ENCODE results near the gene VPS26C. TPM values are rescaled to one million over a fixed set of nuclear protein-coding genes. Genes with fewer than 3 reads are reported as not detected.
"Not testable (repeated sequence)": the region's sequence is repeated elsewhere in the genome, so short reads cannot be mapped to it uniquely, and the experiment has no call there.

The VPS26C gene
- total RNA-seq, 1 donor from 2014 or later = 44.3 TPM

DNA sequence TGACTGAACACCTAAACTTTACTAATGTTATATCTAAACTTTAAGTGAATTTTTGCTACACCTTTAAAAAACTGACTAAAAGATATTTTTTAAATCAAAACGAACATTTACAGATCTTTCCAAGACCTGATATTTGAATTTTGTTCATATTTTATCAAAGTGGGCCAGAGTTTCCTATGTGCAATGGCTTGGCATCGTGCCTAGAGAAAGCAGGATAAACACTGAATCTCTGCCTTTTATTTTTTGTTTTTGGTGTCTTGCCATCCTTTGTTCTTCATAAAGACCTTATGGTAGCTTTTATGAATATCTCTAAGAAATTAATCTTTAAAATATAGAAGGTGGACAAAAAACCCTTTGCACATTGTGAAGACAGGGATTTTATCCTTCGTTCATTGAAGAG is 25.8 kb upstream of the VPS26C start:
- TF ChIP-seq, protein P1, sequence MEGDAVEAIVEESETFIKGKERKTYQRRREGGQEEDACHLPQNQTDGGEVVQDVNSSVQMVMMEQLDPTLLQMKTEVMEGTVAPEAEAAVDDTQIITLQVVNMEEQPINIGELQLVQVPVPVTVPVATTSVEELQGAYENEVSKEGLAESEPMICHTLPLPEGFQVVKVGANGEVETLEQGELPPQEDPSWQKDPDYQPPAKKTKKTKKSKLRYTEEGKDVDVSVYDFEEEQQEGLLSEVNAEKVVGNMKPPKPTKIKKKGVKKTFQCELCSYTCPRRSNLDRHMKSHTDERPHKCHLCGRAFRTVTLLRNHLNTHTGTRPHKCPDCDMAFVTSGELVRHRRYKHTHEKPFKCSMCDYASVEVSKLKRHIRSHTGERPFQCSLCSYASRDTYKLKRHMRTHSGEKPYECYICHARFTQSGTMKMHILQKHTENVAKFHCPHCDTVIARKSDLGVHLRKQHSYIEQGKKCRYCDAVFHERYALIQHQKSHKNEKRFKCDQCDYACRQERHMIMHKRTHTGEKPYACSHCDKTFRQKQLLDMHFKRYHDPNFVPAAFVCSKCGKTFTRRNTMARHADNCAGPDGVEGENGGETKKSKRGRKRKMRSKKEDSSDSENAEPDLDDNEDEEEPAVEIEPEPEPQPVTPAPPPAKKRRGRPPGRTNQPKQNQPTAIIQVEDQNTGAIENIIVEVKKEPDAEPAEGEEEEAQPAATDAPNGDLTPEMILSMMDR (IDR thresholded peaks at IDR 0.05) = no peak
- Mint-ChIP-seq H3K4me3 (ENCODE audit: unreplicated experiment) (no peak overlapping the region), H3K36me3 (ENCODE audit: low read depth) (no peaks in the 10 kb centered on the region), H3K27ac (ENCODE audit: unreplicated experiment) (no peak overlapping the region), H3K9me3 (ENCODE audit: low read depth) (no peaks in the 10 kb centered on the region), H3K27me3 (ENCODE audit: low read depth) (no peaks in the 10 kb centered on the region), H3K4me1 (ENCODE audit: low read depth) (peaks cover 22% of the 10 kb centered on the region)
- DNase-seq (ENCODE audit: low spot score) = no peak

DNA sequence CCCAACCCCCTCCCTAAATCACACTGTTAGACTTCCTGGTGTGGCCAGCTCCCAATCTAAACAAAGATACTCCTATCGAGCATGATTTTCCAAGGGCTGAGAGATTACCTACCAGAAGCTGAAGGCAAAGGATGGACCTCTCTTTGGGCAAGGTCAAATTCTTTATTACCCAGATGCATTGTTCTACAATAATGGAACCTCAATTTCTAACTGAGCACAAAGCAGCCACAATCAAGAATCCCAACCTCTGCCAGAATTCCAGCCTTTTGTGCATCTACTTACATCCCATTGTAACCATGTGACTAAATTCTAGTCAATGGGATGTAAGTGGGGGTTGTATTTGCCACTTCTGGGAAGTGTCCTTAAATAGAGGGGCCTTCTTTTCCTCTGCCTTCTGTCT is 24.9 kb upstream of the VPS26C start:
- Mint-ChIP-seq H3K9me3 (ENCODE audit: low read depth) (no peaks in the 10 kb centered on the region), H3K4me3 (ENCODE audit: unreplicated experiment) (no peak overlapping the region), H3K36me3 (ENCODE audit: low read depth) (no peaks in the 10 kb centered on the region), H3K4me1 (ENCODE audit: low read depth) (peaks cover 22% of the 10 kb centered on the region), H3K27me3 (ENCODE audit: low read depth) (no peaks in the 10 kb centered on the region), H3K27ac (ENCODE audit: unreplicated experiment) (no peak overlapping the region)
- DNase-seq (ENCODE audit: low spot score) = no peak
- TF ChIP-seq, protein P1 (IDR thresholded peaks at IDR 0.05) = no peak

DNA sequence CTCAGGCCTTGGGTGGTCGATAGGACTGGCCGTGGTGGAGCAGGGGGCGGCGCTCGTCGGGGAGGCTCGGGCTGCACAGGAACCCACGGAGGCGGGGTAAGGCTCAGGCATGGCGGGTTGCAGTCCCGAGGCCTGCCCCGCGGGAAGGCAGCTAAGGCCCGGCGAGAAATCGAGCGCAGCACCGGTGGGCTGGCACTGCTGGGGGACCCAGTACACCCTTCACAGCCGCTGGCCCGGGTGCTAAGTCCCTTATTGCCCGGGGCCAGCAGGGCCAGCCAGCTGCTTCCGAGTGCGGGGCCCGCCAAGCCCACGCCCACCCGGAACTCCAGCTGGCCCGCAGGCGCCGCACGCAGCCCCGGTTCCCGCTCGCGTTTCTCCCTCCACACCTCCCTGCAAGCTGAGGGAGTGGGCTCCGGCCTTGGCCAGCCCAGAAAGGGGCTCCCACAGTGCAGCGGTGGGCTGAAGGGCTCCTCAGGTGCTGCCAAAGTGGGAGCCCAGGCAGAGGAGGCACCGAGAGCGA is 16.1 kb upstream of the VPS26C start:
- not testable (repeated sequence) for H3K27ac Mint-ChIP-seq (ENCODE audit: unreplicated experiment); H3K9me3 Mint-ChIP-seq (ENCODE audit: low read depth); DNase-seq (ENCODE audit: low spot score); H3K36me3 Mint-ChIP-seq (ENCODE audit: low read depth); H3K4me3 Mint-ChIP-seq (ENCODE audit: unreplicated experiment); H3K27me3 Mint-ChIP-seq (ENCODE audit: low read depth); H3K4me1 Mint-ChIP-seq (ENCODE audit: low read depth)

DNA sequence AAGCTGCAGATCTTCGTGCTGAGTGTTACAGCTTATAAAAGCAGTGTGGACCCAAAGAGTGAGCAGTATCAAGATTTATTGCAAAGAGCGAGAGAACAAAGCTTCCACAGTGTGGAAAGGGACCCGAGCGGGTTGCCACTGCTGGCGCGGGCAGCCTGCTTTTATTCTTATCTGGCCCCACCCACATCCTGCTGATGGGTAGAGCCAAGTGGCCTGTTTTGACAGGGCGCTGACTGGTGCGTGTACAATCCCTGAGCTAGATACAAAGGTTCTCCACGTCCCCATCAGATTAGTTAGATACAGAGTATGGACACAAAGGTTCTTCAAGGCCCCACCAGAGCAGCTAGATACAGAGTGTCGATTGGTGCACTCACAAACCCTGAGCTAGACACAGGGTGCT is 15.5 kb upstream of the VPS26C start:
- not testable (repeated sequence) for DNase-seq (ENCODE audit: low spot score); H3K27ac Mint-ChIP-seq (ENCODE audit: unreplicated experiment); H3K9me3 Mint-ChIP-seq (ENCODE audit: low read depth); H3K27me3 Mint-ChIP-seq (ENCODE audit: low read depth); H3K4me1 Mint-ChIP-seq (ENCODE audit: low read depth); H3K36me3 Mint-ChIP-seq (ENCODE audit: low read depth); H3K4me3 Mint-ChIP-seq (ENCODE audit: unreplicated experiment)

DNA sequence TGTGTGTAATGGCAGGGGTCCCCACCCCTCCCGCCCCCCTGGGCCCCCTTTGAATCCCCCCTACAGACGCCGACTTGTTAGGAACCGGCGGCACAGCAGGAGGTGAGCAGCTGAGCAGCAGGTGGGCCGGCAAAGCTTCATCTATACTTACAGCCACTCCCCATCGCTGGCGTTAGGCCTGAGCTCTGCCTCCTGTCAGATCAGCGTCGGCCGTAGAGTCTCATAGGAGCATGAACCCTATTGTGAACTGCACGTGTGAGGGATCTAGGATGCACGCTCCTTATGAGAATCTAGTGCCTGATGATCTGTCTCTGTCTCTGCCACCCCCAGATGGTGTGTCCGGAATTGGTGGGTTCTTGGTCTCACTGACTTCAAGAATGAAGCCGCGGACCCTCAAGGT is 14.9 kb upstream of the VPS26C start:
- no peak overlapping the region for H3K27ac Mint-ChIP-seq (ENCODE audit: unreplicated experiment)
- H3K36me3 Mint-ChIP-seq (ENCODE audit: low read depth) = no peaks in the 10 kb centered on the region
- H3K27me3 Mint-ChIP-seq (ENCODE audit: low read depth) = peaks cover 5% of the 10 kb centered on the region
- no peak for DNase-seq (ENCODE audit: low spot score)
- no peak overlapping the region for H3K4me3 Mint-ChIP-seq (ENCODE audit: unreplicated experiment)
- no peaks in the 10 kb centered on the region for H3K9me3 Mint-ChIP-seq (ENCODE audit: low read depth)
- H3K4me1 Mint-ChIP-seq (ENCODE audit: low read depth) = peaks cover 6% of the 10 kb centered on the region
- TF ChIP-seq, protein P1 (IDR thresholded peaks at IDR 0.05) = no peak

DNA sequence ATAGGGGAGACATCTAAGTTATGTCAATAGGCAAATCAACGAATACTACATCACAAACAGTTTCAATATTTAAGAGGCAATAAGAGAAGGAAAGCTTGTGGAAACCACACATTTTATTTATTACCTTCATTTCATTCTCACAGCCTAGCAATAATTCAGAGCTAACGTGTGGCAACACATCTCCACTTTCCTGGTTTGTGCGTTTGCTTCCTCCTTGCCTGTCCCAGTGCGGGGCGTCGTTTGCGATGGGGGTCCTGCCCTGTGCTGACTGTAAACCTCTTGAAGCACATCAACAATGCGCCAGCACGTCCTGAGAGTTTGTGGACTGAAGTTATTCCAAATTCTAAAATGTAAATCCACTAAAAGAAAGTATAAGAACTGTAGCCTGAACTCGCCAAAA is 14.4 kb upstream of the VPS26C start:
- no peak overlapping the region for H3K4me3 Mint-ChIP-seq (ENCODE audit: unreplicated experiment)

DNA sequence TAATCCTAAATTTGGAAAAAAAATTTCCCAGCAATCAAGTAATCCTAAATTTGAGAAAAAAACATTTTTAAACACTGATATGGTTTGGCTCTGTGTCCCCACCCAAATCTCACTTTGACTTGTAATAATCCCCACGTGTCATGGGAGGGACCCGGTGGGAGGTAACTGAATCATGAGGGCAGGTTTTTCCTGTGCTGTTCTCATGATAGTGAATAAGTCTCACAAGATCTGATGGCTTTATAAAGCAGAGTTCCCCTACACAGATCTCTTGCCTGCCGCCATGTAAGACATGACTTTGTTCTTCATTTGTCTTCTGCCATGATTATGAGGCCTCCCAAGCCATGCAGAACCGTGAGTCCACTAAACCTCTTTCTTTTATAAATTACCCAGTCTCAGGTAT is 12.1 kb upstream of the VPS26C start:
- not testable (repeated sequence) for H3K4me1 Mint-ChIP-seq (ENCODE audit: low read depth); DNase-seq (ENCODE audit: low spot score); H3K4me3 Mint-ChIP-seq (ENCODE audit: unreplicated experiment); H3K27ac Mint-ChIP-seq (ENCODE audit: unreplicated experiment); H3K9me3 Mint-ChIP-seq (ENCODE audit: low read depth); H3K36me3 Mint-ChIP-seq (ENCODE audit: low read depth); H3K27me3 Mint-ChIP-seq (ENCODE audit: low read depth)

More for the DNA sequence above, 14.4 kb upstream of the VPS26C start:
- Mint-ChIP-seq H3K27ac (ENCODE audit: unreplicated experiment) (no peak overlapping the region), H3K36me3 (ENCODE audit: low read depth) (no peaks in the 10 kb centered on the region), H3K27me3 (ENCODE audit: low read depth) (peaks cover 5% of the 10 kb centered on the region), H3K4me1 (ENCODE audit: low read depth) (peaks cover 6% of the 10 kb centered on the region), H3K9me3 (ENCODE audit: low read depth) (no peaks in the 10 kb centered on the region)
- DNase-seq (ENCODE audit: low spot score) = no peak
- TF ChIP-seq, protein P1 (IDR thresholded peaks at IDR 0.05) = no peak

All from chondrocyte (in vitro differentiated cells).